K562 (cell line): ENCODE data around the gene NUDT2.

Source experiments
- ATF3 ChIP-seq, 2 experiments: fragments of 450-650 bp in 1 of 2; sonication (generic) in 1 of 2; formaldehyde crosslinking in 1 of 2; IDR thresholded peaks in 1 of 2; conservative IDR thresholded peaks in 1 of 2; 2 replicates each; pipeline versions ENCODE4 v1.6.1 to v1.8.1; 2016 to 2023; ENCODE audit warnings: mild to moderate bottlenecking in 2 of 2, moderate library complexity in 2 of 2, inconsistent platforms in 1 of 2, missing genetic modification reagents in 1 of 2
- KLF13 ChIP-seq: fragments of 450-650 bp; IDR thresholded peaks from 2 replicates; pipeline ENCODE4 v1.6.1; 2016; ENCODE audit warnings: missing genetic modification characterization, low read depth, mild to moderate bottlenecking, missing compliant biosample characterization, moderate library complexity, borderline replicate concordance
- POLR2A ChIP-seq: fragments of 450-650 bp; conservative IDR thresholded peaks from 2 replicates; pipeline ENCODE4 v1.6.1; 2016
- ZNF449 ChIP-seq: fragments of 250-450 bp; sonication (Bioruptor Pico); IDR thresholded peaks from 2 replicates; pipeline ENCODE4 v1.8.0; 2022; ENCODE audit warnings: moderate library complexity, mild to moderate bottlenecking, inconsistent platforms

GRCh38 chr9:34322899-34323591, 6.3 kb upstream of the NUDT2 start:
- TF ChIP-seq POLR2A, result no peak
- no peak for TF ChIP-seq ATF3 (IDR thresholded peaks at IDR 0.05)
- TF ChIP-seq ATF3 (CRISPR knock-in tag; conservative IDR thresholded peaks at IDR 0.05), result no peak
- TF ChIP-seq KLF13 (tag), result no peak
- no peak for TF ChIP-seq ZNF449 (CRISPR knock-in tag)
